Activated CD8-positive, alpha-beta memory T cell treated with anti-CD3 and anti-CD28 coated beads, Interleukin-2, amount 50 U/mL, for 1 hour (primary cell): ENCODE measurements around the gene GPATCH1.
A peak's percentile ranks its signal among the peaks of the same experiment; 100 is the strongest.
"Not testable (repeated sequence)": the region's sequence is repeated elsewhere in the genome, so short reads cannot be mapped to it uniquely, and the experiment has no call there.

Experiments
- DNase-seq: peaks from one replicate; pipeline ENCODE4 v3.0.0-alpha.2; 2020; ENCODE audit errors: extremely low read depth

GPATCH1 gene, protein sequence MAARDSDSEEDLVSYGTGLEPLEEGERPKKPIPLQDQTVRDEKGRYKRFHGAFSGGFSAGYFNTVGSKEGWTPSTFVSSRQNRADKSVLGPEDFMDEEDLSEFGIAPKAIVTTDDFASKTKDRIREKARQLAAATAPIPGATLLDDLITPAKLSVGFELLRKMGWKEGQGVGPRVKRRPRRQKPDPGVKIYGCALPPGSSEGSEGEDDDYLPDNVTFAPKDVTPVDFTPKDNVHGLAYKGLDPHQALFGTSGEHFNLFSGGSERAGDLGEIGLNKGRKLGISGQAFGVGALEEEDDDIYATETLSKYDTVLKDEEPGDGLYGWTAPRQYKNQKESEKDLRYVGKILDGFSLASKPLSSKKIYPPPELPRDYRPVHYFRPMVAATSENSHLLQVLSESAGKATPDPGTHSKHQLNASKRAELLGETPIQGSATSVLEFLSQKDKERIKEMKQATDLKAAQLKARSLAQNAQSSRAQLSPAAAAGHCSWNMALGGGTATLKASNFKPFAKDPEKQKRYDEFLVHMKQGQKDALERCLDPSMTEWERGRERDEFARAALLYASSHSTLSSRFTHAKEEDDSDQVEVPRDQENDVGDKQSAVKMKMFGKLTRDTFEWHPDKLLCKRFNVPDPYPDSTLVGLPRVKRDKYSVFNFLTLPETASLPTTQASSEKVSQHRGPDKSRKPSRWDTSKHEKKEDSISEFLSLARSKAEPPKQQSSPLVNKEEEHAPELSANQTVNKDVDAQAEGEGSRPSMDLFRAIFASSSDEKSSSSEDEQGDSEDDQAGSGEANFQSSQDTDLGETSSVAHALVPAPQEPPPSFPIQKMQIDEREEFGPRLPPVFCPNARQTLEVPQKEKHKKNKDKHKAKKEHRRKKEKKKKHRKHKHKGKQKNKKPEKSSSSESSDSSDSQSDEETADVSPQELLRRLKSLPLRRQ

DNA sequence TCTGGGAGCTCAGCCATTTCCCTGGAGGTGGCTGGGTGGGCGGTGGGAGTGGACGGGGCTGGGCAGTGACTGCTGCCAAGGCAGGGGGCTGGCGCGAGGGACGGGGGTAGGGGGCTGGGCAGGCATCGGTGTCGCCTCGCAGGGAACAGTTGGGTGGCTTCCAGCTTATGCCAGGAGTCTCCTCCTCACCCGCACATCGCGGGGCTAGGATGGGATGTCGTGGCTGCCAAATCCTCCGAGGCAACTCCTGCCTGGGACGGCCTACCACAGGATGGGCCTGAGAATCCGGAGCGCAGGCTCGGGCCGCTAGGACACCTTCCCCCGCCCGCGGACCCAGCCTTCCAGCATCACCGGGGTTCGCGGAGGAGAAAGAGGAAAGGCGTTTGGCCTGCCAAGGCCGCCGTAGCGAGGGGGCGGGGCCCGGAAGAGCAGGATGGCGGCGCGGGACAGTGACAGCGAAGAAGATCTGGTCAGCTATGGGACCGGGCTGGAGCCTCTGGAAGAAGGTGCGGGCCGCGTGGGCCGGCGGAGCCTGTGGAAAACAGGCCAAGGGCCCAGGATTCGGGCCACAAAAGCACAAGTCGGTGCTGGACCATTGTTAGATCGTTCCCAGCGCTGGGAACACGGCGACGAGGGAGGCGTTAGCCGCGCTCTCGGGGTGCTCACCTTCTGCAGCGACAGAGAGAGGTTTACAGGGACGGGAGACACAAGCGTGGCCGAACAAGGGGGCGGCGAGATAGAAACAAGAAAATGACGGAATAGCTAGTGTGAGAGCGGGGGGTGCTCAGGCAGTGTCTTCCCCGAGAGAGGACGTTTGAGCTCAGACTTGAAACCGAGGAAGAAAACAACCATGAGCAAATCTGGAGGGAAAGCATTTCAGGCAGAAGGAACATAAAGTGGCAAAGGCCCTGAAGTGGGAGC lies at the start of gene GPATCH1:
Gene GPATCH1 (plus strand): TSS at position 421 of the 921 bp plus-strand sequence. CDS start 13 bp downstream, at position 434.
- peak; percentile 32 for DNase-seq

DNA sequence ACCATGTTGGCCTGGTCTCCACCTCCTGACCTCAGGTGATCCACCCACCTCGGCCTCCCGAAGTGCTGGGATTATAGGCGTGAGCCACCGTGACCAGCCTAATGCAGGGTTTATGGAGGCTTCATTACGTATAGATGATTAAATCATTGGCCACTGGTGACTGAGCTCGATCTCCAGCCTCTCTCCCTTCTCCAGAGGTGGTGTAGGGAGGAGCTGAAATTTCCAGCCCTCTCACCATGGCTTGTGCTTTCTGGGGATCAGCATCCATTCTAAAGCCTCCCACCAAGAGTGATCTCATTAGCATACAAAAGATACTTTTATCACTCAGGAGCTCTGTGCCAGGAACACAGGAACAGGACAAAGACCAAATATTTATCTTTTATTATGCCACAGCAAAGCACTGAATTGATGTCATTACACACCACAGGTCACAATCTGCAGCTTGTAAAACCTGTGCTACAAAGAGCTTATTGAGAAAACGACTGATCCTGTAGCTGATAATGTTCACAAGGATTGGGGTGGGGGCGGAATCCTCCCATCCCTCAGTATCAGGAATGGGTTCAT lies 48.7 kb upstream of the GPATCH1 start:
- no peak for DNase-seq

DNA sequence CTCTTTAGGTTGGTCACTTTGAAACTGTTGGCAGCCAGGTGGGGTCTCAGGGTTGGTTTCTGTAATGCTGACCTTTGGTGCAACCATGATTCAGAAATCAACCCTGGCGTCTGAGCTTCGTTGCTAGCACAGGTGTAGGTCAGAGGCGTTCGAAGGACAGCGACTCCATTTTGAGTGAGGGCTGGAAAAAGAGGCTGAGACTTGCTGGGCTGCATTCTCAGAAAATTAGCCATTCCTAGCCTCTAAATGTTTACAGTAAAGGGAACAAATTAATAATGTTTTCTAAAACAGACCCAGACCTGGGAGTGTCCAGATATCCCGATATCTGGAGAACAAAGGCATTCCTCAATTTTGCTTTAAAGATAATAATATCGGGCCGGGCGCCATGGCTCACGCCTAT lies 45.5 kb upstream of the GPATCH1 start:
- DNase-seq: no peak

DNA sequence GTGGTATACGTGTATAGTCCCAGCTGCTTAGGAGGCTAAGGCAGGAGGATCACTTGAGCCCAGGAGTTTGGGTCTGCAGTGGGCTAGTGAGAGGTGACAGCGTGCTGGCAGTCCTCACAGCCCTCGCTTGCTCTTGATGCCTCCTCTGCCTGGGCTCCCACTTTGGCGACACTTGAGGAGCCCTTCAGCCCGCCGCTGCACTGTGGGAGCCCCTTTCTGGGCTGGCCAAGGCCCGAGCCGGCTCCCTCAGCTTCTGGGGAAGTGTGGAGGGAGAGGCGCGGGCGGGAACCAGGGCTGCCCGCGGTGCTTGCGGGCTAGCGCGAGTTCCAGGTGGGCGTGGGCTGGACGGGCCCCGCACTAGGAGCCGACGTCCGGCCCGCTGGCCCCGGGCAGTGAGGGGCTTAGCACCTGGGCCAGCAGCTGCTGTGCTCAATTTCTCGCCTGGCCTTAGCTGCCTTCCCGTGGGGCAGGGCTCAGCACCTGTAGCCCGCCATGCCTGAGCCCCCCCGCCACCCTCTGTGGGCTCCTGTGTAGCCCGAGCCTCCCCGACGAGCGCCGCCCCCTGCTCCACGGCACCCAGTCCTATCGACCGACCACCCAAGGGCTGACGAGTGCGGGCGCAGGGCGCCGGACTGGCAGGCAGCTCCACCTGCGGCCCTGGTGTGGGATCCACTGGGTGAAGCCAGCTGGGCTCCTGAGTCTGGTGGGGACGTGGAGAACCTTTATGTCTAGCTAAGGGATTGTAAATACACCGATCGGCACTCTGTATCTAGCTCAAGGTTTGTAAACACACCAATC lies 44.4 kb upstream of the GPATCH1 start:
- not testable (repeated sequence) for DNase-seq

DNA sequence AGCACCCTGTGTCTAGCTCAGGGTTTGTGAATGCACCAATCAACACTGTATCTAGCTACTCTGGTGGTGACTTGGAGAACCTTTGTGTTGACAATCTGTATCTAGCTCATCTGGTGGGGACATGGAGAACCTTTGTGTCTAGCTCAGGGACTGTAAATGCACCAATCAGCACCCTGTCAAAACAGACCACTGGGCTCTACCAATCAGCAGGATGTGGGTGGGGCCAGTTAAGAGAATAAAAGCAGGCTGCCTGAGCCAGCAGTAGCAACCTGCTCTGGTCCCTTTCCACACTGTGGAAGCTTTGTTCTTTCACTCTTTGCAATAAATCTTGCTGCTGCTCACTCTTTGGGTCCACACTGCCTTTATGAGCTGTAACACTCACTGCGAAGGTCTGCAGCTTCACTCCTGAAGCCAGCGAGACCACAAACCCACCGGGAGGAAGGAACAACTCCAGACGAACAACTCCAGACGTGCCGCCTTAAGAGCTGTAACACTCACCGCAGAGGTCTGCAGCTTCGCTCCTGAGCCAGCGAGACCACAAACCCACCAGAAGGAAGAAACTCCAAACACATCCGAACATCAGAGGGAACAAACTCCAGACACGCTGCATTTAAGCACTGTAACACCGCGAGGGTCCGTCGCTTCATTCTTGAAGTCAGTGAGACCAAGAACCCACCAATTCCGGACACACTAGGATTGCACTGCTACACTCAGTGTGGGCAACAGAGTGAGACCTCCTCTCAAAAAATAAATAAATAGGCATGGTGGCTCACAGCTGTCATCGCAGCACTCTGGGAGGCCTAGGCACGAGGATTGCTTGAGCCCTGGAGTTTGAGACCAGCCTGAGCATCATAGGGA lies 43.6 kb upstream of the GPATCH1 start:
- DNase-seq: not testable (repeated sequence)

DNA sequence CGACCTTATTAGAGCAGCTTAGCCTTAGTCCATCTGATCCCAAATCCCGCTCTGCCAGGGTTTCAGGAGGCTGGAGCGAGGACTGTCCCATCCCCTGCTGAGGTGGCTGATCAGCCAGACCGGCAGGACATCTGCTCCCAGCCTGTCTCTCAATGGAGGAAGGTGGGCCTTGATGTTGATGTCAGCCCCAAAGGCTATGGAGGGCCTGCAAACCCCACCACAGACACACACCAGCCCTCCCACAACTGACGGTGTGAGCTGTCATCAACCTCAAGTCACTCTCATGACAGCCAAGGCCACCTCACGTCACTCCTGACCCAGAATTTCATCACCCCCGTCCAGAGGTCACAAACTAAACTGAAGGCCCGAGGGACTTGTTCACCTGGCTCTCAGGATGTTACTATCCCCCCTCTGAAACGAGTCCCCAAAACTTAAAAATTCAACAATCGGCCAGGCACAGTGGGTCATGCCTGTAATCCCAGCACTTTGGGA lies 41.8 kb upstream of the GPATCH1 start:
- no peak for DNase-seq

DNA sequence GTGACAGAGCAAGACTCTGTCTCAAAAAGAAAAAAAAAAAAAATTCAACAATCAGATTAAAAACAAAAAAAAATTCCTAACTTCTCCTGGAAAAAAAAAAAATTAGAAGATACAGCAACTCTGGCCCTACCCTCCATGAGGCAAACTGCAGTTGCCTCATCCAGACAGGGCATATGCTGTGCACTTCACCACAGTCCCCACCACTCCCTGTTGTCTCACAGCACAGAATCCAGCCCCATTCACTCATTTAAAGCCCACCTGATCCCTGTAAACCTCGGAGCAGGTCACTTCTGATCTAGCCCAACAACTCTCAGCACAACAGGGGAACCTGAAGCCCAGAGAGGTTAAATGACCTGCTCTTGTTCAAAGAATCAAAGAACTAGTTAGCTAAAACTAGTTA lies 41.2 kb upstream of the GPATCH1 start:
- DNase-seq: no peak

DNA sequence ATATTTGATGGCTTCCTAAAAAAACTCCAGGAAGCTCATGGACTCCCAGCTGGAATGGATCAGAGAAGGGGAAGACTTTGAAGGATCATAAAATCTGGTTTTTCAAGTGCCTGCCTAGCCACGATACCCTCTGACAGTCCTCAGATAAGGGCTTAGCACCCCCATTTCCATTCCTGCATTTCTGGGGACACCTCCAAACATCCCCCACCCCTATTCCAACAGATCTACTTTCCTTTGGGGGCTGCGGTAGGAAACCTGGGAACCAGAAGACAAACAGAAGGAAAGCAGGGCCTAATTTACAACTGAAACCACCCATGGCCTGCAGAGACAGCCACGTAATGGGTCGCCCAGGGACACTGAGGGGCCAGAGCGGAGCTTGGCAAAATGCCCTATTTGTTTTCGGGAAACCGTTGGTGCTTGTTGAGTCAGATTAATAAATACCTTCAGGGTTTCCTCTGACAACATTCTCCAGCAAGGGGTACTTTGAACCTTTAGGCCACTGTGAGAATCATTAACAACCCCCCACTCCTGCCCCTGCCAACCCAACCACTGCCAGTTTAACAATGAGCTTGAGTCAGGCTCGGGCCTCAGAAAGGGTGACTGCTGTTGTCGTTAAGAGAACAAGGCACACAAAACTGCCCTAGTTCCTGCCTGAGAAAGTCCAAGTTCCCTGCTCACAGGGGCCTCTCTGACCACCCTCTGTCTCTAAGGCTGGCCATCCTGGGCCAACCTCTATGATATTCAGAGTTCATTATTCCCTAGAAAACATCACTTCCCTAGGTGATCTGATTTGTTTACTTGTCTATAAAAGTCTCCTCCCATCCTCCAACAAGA lies 39.8 kb upstream of the GPATCH1 start:
- DNase-seq: no peak

DNA sequence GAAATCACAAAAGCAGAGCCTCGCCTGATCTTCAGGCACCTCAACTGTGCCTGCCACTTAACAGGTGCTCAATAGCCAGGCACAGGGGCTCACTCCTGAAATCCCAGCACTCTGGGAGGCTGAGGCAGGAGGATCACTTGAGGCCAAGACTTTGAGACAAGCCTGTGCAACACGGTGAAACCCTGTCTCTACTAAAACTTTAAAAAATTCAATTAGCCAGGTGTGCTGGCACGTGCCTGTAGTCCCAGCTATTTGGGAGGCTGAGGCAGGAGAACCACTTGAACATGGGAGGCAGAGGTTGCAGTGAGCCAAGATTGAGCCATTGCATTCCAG lies 39.2 kb upstream of the GPATCH1 start:
- not testable (repeated sequence) for DNase-seq

DNA sequence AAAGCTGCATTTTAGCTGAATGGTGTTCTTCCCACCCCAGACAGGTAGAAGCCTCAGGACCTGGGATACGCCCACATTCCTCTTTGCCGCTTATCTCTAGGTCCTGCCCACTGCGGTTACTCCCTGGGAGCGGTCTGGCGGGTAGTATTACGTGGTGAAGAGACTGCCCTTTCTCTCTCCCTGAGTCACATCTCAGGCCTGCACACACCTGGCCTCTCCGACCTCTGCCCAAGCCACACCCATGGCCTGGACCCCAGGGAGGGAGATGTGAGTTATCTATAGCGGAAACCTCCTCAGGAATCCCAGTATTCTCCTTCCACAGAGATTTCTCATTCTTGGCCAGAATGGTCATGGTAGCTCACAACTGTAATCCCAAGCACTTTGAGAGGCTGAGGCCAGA lies 33.6 kb upstream of the GPATCH1 start:
- DNase-seq: no peak

DNA sequence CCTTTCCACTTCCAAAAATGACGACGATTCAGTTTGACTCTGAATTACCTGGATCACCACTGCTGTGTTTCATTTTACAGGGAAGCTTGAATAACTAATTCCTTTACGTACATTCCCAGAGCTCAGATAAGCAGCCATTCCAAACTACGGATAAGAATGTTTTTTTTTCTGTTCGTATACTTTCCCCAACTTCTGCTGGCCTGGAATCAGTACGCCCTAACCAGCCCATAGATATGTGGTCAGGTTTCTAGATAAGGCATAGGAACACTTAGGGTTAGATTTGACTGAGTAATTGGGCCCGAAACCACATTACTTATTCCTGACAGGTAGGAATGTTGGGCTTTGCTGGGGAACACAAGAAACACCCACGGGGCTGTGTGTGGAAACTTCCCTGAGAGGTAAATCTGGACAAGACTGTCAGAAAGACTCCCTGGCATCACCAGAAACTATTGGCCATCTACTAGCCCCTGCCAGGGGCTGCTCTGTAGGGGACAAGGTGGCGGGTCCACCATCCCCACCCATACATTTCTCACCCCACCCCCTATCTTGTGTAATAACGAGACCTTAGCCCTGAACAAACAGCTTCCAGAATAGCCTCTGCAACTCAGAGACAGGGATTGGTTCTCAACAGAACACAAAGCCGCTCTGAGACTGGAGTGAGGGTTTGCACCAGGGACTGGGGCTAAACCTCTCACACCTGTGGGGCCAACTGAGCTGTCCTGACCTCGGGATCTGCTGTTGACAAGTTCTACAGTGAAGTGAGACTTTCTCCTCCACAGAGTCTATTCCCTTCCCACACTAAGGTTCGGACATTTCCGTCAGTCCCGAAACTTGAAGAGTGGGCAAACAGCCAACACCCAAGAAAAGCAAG lies 31.9 kb upstream of the GPATCH1 start:
- DNase-seq: no peak

DNA sequence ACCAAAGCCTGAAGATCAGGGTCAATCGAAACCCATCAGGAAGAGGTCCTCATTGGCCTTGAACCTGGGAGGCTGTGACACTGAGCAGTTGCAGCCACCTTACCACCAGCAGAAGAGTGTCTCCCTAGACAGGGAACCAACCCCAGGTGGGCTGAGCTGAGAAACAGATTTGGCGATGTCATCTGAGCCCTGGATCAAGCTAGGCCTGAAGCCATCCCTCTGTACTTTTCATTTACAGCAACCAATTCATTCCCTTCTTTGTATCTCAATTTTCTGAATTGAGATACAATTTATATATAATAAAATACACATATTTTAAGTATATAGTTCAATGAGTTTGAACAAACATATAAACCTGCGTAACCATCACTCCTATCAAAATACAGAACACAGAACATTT lies 30.9 kb upstream of the GPATCH1 start:
- DNase-seq: no peak

DNA sequence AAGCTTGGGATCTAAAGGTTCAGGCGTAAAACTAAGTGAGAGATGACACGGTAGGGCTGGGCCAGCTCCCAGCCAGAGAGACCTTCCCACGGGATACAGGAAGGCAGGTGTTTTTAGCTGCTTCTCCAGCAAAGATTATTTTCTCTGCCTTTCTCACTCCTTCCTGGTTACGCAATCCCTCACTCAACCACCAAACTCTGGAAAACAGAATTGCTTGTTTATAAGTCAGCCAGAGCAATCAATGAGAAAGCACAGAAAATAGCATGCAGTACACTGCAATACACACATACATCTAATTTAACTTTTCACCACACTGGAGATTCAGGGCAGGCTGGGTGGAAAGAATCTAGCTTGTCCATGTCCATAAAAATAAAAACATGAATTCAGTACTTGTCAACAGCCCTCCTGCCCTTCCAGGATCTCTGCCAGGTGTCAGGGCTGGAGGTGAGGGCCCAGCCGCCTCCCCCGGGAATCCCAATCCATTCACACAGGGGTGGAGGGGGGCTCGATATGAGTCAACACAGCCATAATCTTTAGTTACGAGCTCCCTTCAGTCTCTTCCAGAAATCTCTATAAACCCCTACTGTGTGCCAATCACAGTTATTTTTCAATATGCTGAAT lies 28.5 kb upstream of the GPATCH1 start:
- DNase-seq: no peak

DNA sequence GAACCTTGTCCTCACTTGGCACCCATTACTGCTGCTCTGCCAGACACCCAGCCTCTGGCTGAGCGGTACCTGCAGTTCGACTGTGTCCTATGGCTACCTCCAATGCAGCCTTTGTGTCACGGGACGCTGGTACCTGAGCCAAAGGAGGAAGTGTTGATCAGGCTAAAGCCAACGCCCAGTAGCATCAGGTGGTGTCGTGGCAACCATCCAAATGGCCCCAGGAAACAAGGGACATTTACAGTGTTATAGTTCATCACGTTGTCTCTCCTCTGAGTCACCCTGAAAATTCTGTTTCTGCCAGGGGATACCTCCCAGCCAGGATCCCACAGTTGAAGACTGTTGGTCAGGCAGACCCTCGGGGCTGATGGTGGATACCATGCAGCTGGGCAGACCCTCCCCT lies 26.4 kb upstream of the GPATCH1 start:
- DNase-seq: no peak

DNA sequence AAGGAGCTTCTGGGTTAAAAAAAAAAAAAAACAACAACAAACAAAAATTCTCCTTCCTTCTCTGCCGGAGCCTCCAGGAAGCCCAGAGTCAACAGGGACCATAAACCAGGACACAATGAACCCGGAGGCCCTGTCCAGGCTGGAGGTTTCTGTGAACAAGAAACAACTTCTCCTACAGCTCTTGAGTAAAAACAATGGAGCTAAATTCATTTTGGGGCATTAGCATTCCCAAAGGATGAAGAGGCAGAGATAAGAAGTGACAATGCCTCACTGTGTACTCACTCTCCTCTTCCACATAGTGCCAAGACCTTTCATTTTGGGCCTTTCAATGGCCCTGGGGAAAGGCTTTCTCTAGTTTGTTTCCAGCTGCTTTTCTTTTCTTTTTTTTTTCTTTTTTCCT lies 25.3 kb upstream of the GPATCH1 start:
- DNase-seq: no peak

DNA sequence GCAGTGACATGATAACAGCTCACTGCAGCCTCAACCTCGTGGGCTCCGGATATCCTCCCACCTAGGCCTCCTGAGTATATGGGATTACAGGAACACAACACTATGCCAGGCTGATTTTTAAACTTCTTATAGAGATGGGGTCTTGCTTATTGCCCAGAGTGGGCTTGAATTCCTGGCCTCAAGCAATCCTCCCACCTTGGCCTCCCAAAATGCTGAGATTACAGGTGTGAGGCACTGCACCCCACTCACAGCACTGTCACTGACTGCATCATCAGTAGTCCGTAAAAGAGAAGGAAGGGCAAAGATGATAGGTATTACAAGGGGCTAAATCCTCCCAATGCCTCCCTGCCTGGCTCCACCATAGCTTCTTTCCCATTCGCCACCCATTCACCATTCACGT lies 20.4 kb upstream of the GPATCH1 start:
- DNase-seq: no peak

DNA sequence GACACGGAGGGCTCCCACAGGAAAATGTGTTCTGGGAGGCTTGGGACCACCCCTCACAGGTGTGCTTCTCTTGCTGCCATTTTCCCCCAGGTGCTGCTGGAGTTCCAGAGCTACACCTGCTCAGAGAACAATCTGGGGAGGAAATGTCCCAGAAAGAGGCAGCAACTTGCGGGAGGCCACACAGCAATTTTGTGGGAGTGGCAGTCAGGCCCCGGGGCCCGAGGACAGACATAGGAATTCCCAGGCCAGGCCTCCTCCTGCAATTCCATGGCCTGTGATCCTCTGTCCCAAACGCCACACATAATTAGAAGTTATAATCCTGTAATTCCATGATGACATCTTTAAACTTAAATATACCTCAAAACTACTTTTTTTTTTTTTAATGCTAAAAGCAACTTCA lies 18.1 kb upstream of the GPATCH1 start:
- no peak for DNase-seq
